SK-N-SH treated with all-trans-retinoic acid at 6 μM for 48 hours (cell line): ENCODE results near the gene SLC17A3.

Experiments used
- ARNTL ChIP-seq: fragments of 450-650 bp; formaldehyde crosslinking; IDR thresholded peaks from 2 replicates; pipeline ENCODE4 v1.5.0; 2020; ENCODE audit warnings: low read depth, mild to moderate bottlenecking, moderate library complexity, borderline replicate concordance
- CREB5 ChIP-seq: fragments of 250-450 bp; sonication (Bioruptor Pico); IDR thresholded peaks from 2 replicates; pipeline ENCODE4 v1.5.1; 2020; ENCODE audit warnings: low read depth, mild to moderate bottlenecking, moderate library complexity
- ESRRG ChIP-seq: fragments of 250-450 bp; sonication (Bioruptor Pico); IDR thresholded peaks from 2 replicates; pipeline ENCODE4 v1.6.1; 2021; ENCODE audit warnings: mild to moderate bottlenecking
- ZNF70 ChIP-seq: fragments of 450-650 bp; formaldehyde crosslinking; IDR thresholded peaks from 2 replicates; pipeline ENCODE4 v1.5.0; 2020; ENCODE audit warnings: mild to moderate bottlenecking, moderate library complexity
- TF ChIP-seq, protein P1 (sequence below): fragments of 250-450 bp; sonication (Bioruptor Pico); IDR thresholded peaks from 2 replicates; pipeline ENCODE4 v1.8.0; 2020; ENCODE audit warnings: mild to moderate bottlenecking, moderate library complexity, borderline replicate concordance

- TF ChIP-seq ESRRG (CRISPR knock-in tag) = no peak
- TF ChIP-seq ARNTL (CRISPR knock-in tag) = no peak
- no peak for TF ChIP-seq ZNF70 (CRISPR knock-in tag)
- TF ChIP-seq, protein P1, sequence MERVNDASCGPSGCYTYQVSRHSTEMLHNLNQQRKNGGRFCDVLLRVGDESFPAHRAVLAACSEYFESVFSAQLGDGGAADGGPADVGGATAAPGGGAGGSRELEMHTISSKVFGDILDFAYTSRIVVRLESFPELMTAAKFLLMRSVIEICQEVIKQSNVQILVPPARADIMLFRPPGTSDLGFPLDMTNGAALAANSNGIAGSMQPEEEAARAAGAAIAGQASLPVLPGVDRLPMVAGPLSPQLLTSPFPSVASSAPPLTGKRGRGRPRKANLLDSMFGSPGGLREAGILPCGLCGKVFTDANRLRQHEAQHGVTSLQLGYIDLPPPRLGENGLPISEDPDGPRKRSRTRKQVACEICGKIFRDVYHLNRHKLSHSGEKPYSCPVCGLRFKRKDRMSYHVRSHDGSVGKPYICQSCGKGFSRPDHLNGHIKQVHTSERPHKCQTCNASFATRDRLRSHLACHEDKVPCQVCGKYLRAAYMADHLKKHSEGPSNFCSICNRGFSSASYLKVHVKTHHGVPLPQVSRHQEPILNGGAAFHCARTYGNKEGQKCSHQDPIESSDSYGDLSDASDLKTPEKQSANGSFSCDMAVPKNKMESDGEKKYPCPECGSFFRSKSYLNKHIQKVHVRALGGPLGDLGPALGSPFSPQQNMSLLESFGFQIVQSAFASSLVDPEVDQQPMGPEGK = no peak
- no peak for TF ChIP-seq CREB5 (CRISPR knock-in tag)
Observed at GRCh38 chr6:25889877-25890853, 16.1 kb upstream of the SLC17A3 start.
